Esophagus squamous epithelium (tissue), 5 donors: ENCODE measurements around the gene FANCD2. TPM values are rescaled to one million over a fixed set of nuclear protein-coding genes. Genes with fewer than 3 reads are reported as not detected.
A peak's percentile ranks its signal among the peaks of the same experiment; 100 is the strongest.

Source experiments
- DNase-seq: peaks from one replicate; lab custom pipeline; 2025; lab: John Stamatoyannopoulos, UW
- H3K27ac ChIP-seq, 4 donors: fragments of 200-600 bp; sonication (generic); one replicate each; pipeline ENCODE4 v1.5.1; 2016 to 2019; ENCODE audit warnings: mild to moderate bottlenecking in 1 of 4
- H3K27me3 ChIP-seq, 4 donors: fragments of 200-600 bp; sonication (generic); 1 replicate in 3 of 4; 2 replicates in 1 of 4; pipeline versions ENCODE4 v1.5.1 to v1.6.0; 2017 to 2021; ENCODE audit warnings: antibody characterized with exemption in 1 of 4
- H3K36me3 ChIP-seq, 3 donors: fragments of 200-600 bp; sonication (generic); one replicate each; pipeline ENCODE4 v1.5.1; 2016 to 2019
- H3K4me1 ChIP-seq, 3 donors: fragments of 200-600 bp; sonication (generic); one replicate each; pipeline ENCODE4 v1.5.1; 2017 to 2019
- H3K4me3 ChIP-seq, 4 donors: fragments of 200-600 bp; sonication (generic); 1 replicate in 3 of 4; 2 replicates in 1 of 4; pipeline ENCODE4 v1.5.1; 2016 to 2019; ENCODE audit warnings: mild to moderate bottlenecking in 2 of 4, moderate library complexity in 1 of 4
- H3K9me3 ChIP-seq, 3 donors: fragments of 200-600 bp; sonication (generic); one replicate each; pipeline ENCODE4 v1.5.1; 2016 to 2019
- POLR2A ChIP-seq, 4 donors: fragments of 450-650 bp; IDR thresholded peaks; one replicate each; pipeline ENCODE4 v1.6.1; 2017; ENCODE audit warnings: antibody characterized with exemption in 4 of 4, mild to moderate bottlenecking in 4 of 4, moderate library complexity in 3 of 4
- WGBS, 2 donors: methylation state at CpG; one replicate each; pipeline ENCODE4 v1.1.5; 2018; 5-methylcytosine and 5-hydroxymethylcytosine counted together
- intact Hi-C: fragments of 100-400 bp; cut with DNase I; formaldehyde crosslinking; loops from one replicate; pipeline ENCODE4 v1.15.0; 2022
- total RNA-seq, 4 donors: library from RNA; depleted of rRNA; stranded (reverse); fragments of >200 nt; gene quantifications; one replicate each; pipeline ENCODE4 v1.1.0, GENCODE V29; 2016
- TF ChIP-seq, protein P1 (sequence below), 6 experiments: fragments of 450-650 bp in 4 of 6; fragments of 200-600 bp in 2 of 6; sonication (generic) in 2 of 6; IDR thresholded peaks; one replicate each; pipeline ENCODE4 v1.5.1; 2016 to 2019; ENCODE audit warnings: antibody characterized with exemption in 6 of 6, mild to moderate bottlenecking in 4 of 6, moderate library complexity in 4 of 6
- donor health status: DM: yes; HTN: yes; CAD: no.

Gene FANCD2
- total RNA-seq, 4 donors from 2014 or later = 3.8 to 15.5 (median 11.1) TPM

DNA sequence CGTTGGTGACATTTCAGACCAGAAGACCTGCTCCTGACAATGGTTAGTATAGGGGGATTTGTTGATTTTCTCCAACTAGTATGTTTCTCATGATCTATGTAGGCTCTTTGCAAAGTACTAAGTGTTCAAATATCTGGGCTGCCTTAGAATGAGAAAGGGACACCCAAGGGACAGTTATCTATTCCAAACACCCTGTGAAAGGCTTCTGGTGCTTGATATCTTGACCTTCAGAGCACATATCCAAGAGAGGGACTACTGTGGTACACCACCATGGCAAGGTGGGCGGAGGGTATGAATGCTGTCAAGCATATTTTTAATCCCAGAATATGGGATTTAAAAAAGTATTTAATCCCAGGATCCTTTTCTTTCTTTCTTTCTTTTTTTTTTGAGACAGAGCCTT is 80.7 kb downstream of the FANCD2 start:
- Histone ChIP-seq H3K27ac (no peak overlapping the region), H3K27me3 (peaks cover 0 to 6% (median 0%) of the 10 kb centered on the region in 4 donors), H3K36me3 (no peaks in the 10 kb centered on the region), H3K4me3 (no peak overlapping the region), H3K9me3 (no peaks in the 10 kb centered on the region), H3K4me1 (no peaks in the 10 kb centered on the region)
- DNase-seq = no peak
- 81 to 83% methylated on average over 2 of the region's 2 CpGs for WGBS, 2 donors
- TF ChIP-seq, protein P1, sequence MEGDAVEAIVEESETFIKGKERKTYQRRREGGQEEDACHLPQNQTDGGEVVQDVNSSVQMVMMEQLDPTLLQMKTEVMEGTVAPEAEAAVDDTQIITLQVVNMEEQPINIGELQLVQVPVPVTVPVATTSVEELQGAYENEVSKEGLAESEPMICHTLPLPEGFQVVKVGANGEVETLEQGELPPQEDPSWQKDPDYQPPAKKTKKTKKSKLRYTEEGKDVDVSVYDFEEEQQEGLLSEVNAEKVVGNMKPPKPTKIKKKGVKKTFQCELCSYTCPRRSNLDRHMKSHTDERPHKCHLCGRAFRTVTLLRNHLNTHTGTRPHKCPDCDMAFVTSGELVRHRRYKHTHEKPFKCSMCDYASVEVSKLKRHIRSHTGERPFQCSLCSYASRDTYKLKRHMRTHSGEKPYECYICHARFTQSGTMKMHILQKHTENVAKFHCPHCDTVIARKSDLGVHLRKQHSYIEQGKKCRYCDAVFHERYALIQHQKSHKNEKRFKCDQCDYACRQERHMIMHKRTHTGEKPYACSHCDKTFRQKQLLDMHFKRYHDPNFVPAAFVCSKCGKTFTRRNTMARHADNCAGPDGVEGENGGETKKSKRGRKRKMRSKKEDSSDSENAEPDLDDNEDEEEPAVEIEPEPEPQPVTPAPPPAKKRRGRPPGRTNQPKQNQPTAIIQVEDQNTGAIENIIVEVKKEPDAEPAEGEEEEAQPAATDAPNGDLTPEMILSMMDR (IDR thresholded peaks at IDR 0.05) = no peak
- no peak for TF ChIP-seq POLR2A (IDR thresholded peaks at IDR 0.05)
- intact Hi-C loops = no loop called here

DNA sequence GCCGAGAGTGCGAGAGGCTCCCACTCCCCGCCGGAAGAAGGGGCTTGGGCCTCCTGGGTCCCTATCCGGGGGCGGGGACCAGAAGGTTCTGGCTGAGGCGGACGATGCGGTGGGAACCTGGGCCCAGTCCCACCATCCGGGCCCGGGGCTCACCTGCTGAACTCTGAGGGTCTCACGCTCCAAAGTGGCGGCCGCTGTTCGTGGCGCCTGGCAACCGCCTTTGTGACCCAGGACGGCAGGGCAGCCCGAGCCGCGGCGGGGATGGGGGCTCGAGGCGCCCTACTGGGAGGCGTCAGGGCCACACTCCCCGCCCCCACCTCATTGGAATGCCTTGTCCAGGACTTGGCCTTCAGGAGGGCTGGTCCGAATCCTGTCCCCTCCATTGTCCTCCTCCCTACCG is 81.9 kb downstream of the FANCD2 start, which contains the start of gene FANCD2OS:
Gene FANCD2OS, minus strand, starts transcription at position 165 of the 400 bp plus-strand sequence. CDS start 3,481 bp downstream, outside the sequence.
- DNase-seq = no peak
- Histone ChIP-seq H3K4me1 (no peaks in the 10 kb centered on the region), H3K36me3 (no peaks in the 10 kb centered on the region), H3K4me3 (no peak within 1 kb of the TSS), H3K9me3 (no peaks in the 10 kb centered on the region), H3K27ac (no peak within 1 kb of the TSS), H3K27me3 (peaks cover 0 to 6% (median 0%) of the 10 kb centered on the region in 4 donors)
- TF ChIP-seq POLR2A (IDR thresholded peaks at IDR 0.05) = no peak
- TF ChIP-seq, protein P1 (IDR thresholded peaks at IDR 0.05) = no peak
- intact Hi-C loops = no loop called here
- WGBS, 2 donors = 73% methylated on average over 6 of the region's 28 CpGs; no CpG with 5 or more reads in 1 of the 2 donors

DNA sequence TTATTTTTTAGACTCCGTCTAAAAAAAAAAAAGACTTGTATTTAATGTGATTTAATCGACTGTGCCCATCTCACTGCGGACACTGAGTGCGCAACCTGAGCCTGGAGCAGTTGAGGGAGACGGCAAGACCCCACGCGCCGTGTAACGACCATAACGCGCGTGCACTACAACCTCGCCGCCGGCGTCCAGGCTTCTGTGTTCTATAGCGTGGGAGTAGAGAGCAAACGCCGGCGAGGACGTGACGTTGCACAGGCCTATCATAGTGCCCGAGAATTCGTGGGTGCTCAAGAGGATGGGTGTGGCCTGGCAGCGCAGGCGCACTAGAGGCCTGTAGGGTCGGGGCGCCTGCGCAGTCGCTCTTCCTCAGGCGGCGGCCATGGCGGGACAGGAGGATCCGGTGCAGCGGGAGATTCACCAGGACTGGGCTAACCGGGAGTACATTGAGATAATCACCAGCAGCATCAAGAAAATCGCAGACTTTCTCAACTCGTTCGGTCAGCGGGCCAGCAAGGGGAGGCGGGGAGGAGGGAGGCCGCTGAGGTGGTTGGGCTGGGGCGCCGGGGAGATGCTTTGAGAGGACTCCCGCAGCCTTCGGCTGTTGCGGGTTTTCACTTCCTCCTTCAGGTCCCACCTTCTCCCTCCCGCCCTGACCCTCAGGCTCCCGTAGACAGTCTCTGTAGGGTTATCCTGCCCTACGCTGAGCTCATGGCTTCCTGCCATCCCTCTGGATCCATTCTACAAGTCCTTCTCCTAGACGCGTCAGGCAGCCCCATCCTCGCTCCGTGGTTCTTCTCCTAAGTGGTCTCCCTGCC is 89.3 kb downstream of the FANCD2 start, which contains the start of gene BRK1:
Gene BRK1, plus strand, starts transcription at position 350 of the 812 bp plus-strand sequence. Its CDS starts 27 bp downstream, at position 377.
- peak in 3 of 4 donors; percentile 78 to 88 (median 87) for TF ChIP-seq POLR2A (IDR thresholded peaks at IDR 0.05)
- TF ChIP-seq, protein P1 (IDR thresholded peaks at IDR 0.05) = peak in 1 of 6 experiments; percentile 34
- 0% methylated on average over 19 to 29 of the region's 54 CpGs for WGBS, 2 donors

DNA sequence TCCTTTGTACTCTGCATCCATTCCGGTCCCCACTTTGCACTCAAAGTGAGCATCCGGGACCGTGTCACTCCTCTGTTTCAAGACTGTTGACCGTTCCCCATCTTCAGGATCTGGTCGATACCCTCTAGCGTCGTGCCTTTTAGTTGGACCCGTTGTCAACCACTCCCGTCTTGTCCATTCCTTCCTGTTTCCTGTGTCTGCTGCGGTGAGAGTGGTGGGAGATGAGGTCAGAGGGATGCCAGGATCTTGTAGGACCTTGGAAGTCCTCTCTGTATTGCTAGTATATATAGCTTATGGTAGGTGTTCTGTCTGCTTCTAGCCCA is 89.9 kb downstream of the FANCD2 start:
- intact Hi-C loops = no loop called here
- WGBS, 2 donors = 0 to 1% methylated on average over 10 of the region's 10 CpGs
- H3K36me3 ChIP-seq = peaks cover 0 to 11% (median 0%) of the 10 kb centered on the region in 3 donors
- H3K4me3 ChIP-seq = peak overlapping the region; percentile 54 to 90 (median 76)
- peak overlapping the region; percentile 73 to 90 (median 86) for H3K27ac ChIP-seq
- DNase-seq = no peak
- peaks cover 8 to 34% (median 15%) of the 10 kb centered on the region in 3 donors for H3K4me1 ChIP-seq
- no peaks in the 10 kb centered on the region for H3K9me3 ChIP-seq
- TF ChIP-seq, protein P1 (IDR thresholded peaks at IDR 0.05) = no peak
- TF ChIP-seq POLR2A (IDR thresholded peaks at IDR 0.05) = no peak
- H3K27me3 ChIP-seq = no peaks in the 10 kb centered on the region

More for the DNA sequence above, 89.3 kb downstream of the FANCD2 start, which contains the start of gene BRK1:
- no peaks in the 10 kb centered on the region for H3K9me3 ChIP-seq
- peak within 1 kb of the TSS; percentile 54 to 90 (median 76) for H3K4me3 ChIP-seq
- H3K27ac ChIP-seq = peak within 1 kb of the TSS; percentile 73 to 90 (median 86)
- intact Hi-C loops = no loop called here
- DNase-seq = peak; percentile 80
- H3K36me3 ChIP-seq = peaks cover 0 to 6% (median 0%) of the 10 kb centered on the region in 3 donors
- no peaks in the 10 kb centered on the region for H3K27me3 ChIP-seq
- peaks cover 8 to 34% (median 15%) of the 10 kb centered on the region in 3 donors for H3K4me1 ChIP-seq

DNA sequence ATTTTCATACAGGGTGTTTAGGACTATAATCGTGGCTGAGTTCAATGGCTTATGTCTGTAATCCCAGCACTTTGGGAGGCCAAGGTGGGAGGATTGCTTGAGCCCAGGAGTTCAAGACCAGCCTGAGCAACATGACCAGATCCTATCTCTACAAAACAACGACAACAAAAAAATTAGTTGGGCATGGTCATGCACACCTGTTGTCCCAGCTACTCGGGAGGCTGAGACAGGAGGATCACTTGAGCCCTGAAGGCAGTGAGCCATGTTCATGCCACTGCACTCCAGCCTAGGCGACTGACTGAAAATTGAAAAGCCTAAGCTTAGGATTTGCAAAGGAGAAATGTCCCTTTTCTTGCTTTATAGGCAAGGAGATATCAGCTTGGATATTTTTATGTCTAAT is 90.7 kb downstream of the FANCD2 start:
- intact Hi-C loops = no loop called here
- H3K27me3 ChIP-seq = no peaks in the 10 kb centered on the region
- DNase-seq = no peak
- H3K4me3 ChIP-seq = peak overlapping the region in 1 of 4 donors; percentile 83
- TF ChIP-seq, protein P1 (IDR thresholded peaks at IDR 0.05) = no peak
- no peak for TF ChIP-seq POLR2A (IDR thresholded peaks at IDR 0.05)
- H3K36me3 ChIP-seq = peaks cover 0 to 20% (median 0%) of the 10 kb centered on the region in 3 donors
- H3K9me3 ChIP-seq = no peaks in the 10 kb centered on the region
- H3K27ac ChIP-seq = no peak overlapping the region
- 79 to 80% methylated on average over 4 of the region's 4 CpGs for WGBS, 2 donors
- peaks cover 8 to 34% (median 15%) of the 10 kb centered on the region in 3 donors for H3K4me1 ChIP-seq
